ENCODE results near the gene MYO1D. TPM values are rescaled to one million over a fixed set of nuclear protein-coding genes. Genes with fewer than 3 reads are reported as not detected.

Gene MYO1D
- total and polyA plus RNA-seq, 2 of the 13 experiments (the other 11 are each of a cell fraction or from before 2014, with no cell fraction given), result 13.2 to 17.3 TPM

DNA sequence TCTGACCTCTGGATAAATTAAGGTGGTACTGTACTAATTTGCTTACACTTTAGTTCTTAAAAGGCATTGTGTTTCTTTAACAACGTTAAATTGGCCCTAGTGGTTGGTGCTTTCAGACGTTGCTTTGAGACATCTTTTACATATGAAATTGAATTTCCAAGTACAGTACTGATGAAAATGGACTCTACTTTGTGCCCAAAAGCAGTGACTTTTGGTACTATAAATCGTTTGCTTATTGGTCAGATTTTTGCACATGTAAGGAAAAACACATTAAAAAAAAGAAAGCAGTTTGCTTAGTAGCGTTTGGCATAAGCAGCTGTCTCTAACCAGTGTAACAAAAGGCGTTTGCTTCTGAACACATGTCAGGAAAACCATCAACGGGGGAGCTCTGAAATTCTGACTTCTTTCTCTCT is 250.5 kb downstream of the MYO1D start:
- no peak for ATAC-seq
- no peak for DNase-seq (ENCODE audit: low spot score)
- no peak for FAIRE-seq
- Histone ChIP-seq H3K9ac (ENCODE audit: insufficient read depth, low read depth, low read length) (no peak overlapping the region), H3K36me3 (replicated peaks in 1 of 2; ENCODE audit: control insufficient read depth in 1 of 2, insufficient read depth in 2 of 2, low read length in 2 of 2) (no peaks in the 10 kb centered on the region), H3K4me3 (replicated peaks in 1 of 3; ENCODE audit: insufficient read depth in 1 of 3, low read depth in 2 of 3, low read length in 3 of 3) (no peak overlapping the region), H4K20me1 (ENCODE audit: insufficient read depth, low read length) (no peaks in the 10 kb centered on the region), H3K9me3 (ENCODE audit: low read length) (no peaks in the 10 kb centered on the region), H3K79me2 (ENCODE audit: insufficient read depth, low read length) (no peaks in the 10 kb centered on the region), H3K27me3 (ENCODE audit: control insufficient read depth in 1 of 2, insufficient read depth in 2 of 2, low read length in 2 of 2) (no peaks in the 10 kb centered on the region), H3K27ac (ENCODE audit: extremely low read length, insufficient read depth, low read length) (no peak overlapping the region), H3K4me1 (ENCODE audit: insufficient read depth, low read length) (no peaks in the 10 kb centered on the region), H2AFZ (ENCODE audit: low read length) (no peak overlapping the region), H3K4me2 (ENCODE audit: low read depth, low read length) (no peak overlapping the region)
- intact Hi-C loops (cut with micrococcal nuclease; ENCODE audit: unreplicated experiment) (no loop called here), in situ Hi-C loops (cut with HindIII; ENCODE audit: extremely low pct_ligation_motif_present, low pct_unique_long_range_greater_than_20kb) (no loop called here)
- WGBS (ENCODE audit: low lambda C conversion rate), result 62% methylated on average over 6 of the region's 6 CpGs
- TF ChIP-seq ZNF484 (CRISPR knock-in tag; IDR thresholded peaks at IDR 0.05; ENCODE audit: borderline replicate concordance, low read depth) (no peak), THAP11 (CRISPR knock-in tag; IDR thresholded peaks at IDR 0.05) (no peak), HNRNPL (IDR thresholded peaks at IDR 0.05; ENCODE audit: low read depth, low read length) (no peak), ZNF567 (CRISPR knock-in tag; IDR thresholded peaks at IDR 0.05; ENCODE audit: borderline replicate concordance) (no peak), ZIK1 (CRISPR knock-in tag; IDR thresholded peaks at IDR 0.05; ENCODE audit: borderline replicate concordance, low read depth) (no peak), ZNF878 (CRISPR knock-in tag; IDR thresholded peaks at IDR 0.05) (no peak)
- ChIA-PET CTCF (ENCODE audit: low intra/inter-chr PET ratio, low total read pairs) (no interaction called here), POLR2A (no interaction called here)
- no TSS peak for BruUV-seq (replicated peaks)

DNA sequence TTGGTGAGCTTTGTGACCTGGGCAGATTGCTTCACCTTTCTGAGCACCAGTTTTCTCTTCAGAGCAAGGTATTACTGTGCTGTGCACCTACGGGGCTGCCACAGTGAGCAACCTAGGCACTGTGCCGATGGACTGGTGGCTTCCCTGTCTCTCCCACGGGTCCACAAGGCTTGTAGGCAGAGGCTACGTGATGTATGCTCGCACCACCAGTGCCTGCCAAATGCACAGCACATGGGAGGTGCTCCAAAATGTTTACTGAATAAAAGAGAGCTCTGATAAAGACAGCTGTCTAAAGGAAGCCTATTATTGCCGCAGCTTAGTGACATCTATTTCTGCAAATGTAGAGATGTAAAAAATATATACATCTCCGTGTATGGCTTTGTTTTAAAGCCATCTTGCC is 251.0 kb downstream of the MYO1D start:
- no peaks in the 10 kb centered on the region for H3K9me3 ChIP-seq (ENCODE audit: low read length)
- no TSS peak for BruUV-seq (replicated peaks)
- H3K79me2 ChIP-seq (ENCODE audit: insufficient read depth, low read length), result no peaks in the 10 kb centered on the region
- FAIRE-seq (no peak), DNase-seq (ENCODE audit: low spot score) (no peak), ATAC-seq (no peak)
- WGBS (ENCODE audit: low lambda C conversion rate), result 83% methylated on average over 5 of the region's 7 CpGs
- no peaks in the 10 kb centered on the region for H3K36me3 ChIP-seq (replicated peaks in 1 of 2; ENCODE audit: control insufficient read depth in 1 of 2, insufficient read depth in 2 of 2, low read length in 2 of 2)
- in situ Hi-C loops (cut with HindIII; ENCODE audit: extremely low pct_ligation_motif_present, low pct_unique_long_range_greater_than_20kb), result no loop called here
- no peak overlapping the region for H2AFZ ChIP-seq (ENCODE audit: low read length)
- no peaks in the 10 kb centered on the region for H4K20me1 ChIP-seq (ENCODE audit: insufficient read depth, low read length)
- H3K4me2 ChIP-seq (ENCODE audit: low read depth, low read length), result no peak overlapping the region
- H3K27me3 ChIP-seq (ENCODE audit: control insufficient read depth in 1 of 2, insufficient read depth in 2 of 2, low read length in 2 of 2), result no peaks in the 10 kb centered on the region
- no peaks in the 10 kb centered on the region for H3K4me1 ChIP-seq (ENCODE audit: insufficient read depth, low read length)
- H3K9ac ChIP-seq (ENCODE audit: insufficient read depth, low read depth, low read length), result no peak overlapping the region
- ChIA-PET POLR2A (no interaction called here), CTCF (ENCODE audit: low intra/inter-chr PET ratio, low total read pairs) (no interaction called here)
- H3K4me3 ChIP-seq (replicated peaks in 1 of 3; ENCODE audit: insufficient read depth in 1 of 3, low read depth in 2 of 3, low read length in 3 of 3), result no peak overlapping the region
- no peak overlapping the region for H3K27ac ChIP-seq (ENCODE audit: extremely low read length, insufficient read depth, low read length)
- intact Hi-C loops (cut with micrococcal nuclease; ENCODE audit: unreplicated experiment), result no loop called here
- TF ChIP-seq, protein P1, sequence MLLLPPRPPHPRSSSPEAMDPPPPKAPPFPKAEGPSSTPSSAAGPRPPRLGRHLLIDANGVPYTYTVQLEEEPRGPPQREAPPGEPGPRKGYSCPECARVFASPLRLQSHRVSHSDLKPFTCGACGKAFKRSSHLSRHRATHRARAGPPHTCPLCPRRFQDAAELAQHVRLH (CRISPR knock-in tag; IDR thresholded peaks at IDR 0.05; ENCODE audit: borderline replicate concordance, low read depth), result no peak
- TF ChIP-seq, protein P2, sequence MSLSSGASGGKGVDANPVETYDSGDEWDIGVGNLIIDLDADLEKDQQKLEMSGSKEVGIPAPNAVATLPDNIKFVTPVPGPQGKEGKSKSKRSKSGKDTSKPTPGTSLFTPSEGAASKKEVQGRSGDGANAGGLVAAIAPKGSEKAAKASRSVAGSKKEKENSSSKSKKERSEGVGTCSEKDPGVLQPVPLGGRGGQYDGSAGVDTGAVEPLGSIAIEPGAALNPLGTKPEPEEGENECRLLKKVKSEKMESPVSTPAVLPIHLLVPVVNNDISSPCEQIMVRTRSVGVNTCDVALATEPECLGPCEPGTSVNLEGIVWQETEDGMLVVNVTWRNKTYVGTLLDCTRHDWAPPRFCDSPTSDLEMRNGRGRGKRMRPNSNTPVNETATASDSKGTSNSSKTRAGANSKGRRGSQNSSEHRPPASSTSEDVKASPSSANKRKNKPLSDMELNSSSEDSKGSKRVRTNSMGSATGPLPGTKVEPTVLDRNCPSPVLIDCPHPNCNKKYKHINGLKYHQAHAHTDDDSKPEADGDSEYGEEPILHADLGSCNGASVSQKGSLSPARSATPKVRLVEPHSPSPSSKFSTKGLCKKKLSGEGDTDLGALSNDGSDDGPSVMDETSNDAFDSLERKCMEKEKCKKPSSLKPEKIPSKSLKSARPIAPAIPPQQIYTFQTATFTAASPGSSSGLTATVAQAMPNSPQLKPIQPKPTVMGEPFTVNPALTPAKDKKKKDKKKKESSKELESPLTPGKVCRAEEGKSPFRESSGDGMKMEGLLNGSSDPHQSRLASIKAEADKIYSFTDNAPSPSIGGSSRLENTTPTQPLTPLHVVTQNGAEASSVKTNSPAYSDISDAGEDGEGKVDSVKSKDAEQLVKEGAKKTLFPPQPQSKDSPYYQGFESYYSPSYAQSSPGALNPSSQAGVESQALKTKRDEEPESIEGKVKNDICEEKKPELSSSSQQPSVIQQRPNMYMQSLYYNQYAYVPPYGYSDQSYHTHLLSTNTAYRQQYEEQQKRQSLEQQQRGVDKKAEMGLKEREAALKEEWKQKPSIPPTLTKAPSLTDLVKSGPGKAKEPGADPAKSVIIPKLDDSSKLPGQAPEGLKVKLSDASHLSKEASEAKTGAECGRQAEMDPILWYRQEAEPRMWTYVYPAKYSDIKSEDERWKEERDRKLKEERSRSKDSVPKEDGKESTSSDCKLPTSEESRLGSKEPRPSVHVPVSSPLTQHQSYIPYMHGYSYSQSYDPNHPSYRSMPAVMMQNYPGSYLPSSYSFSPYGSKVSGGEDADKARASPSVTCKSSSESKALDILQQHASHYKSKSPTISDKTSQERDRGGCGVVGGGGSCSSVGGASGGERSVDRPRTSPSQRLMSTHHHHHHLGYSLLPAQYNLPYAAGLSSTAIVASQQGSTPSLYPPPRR (CRISPR knock-in tag; IDR thresholded peaks at IDR 0.05; ENCODE audit: borderline replicate concordance), result no peak
- TF ChIP-seq ERF (CRISPR knock-in tag; IDR thresholded peaks at IDR 0.05) (no peak), RARG (CRISPR knock-in tag; IDR thresholded peaks at IDR 0.05; ENCODE audit: low read depth) (no peak), HDAC6 (IDR thresholded peaks at IDR 0.05; ENCODE audit: low read depth, low read length) (no peak)
- TF ChIP-seq, protein P3, sequence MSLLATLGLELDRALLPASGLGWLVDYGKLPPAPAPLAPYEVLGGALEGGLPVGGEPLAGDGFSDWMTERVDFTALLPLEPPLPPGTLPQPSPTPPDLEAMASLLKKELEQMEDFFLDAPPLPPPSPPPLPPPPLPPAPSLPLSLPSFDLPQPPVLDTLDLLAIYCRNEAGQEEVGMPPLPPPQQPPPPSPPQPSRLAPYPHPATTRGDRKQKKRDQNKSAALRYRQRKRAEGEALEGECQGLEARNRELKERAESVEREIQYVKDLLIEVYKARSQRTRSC (CRISPR knock-in tag; IDR thresholded peaks at IDR 0.05; ENCODE audit: low read depth), result no peak
- TF ChIP-seq, protein P4, sequence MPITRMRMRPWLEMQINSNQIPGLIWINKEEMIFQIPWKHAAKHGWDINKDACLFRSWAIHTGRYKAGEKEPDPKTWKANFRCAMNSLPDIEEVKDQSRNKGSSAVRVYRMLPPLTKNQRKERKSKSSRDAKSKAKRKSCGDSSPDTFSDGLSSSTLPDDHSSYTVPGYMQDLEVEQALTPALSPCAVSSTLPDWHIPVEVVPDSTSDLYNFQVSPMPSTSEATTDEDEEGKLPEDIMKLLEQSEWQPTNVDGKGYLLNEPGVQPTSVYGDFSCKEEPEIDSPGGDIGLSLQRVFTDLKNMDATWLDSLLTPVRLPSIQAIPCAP (CRISPR knock-in tag; IDR thresholded peaks at IDR 0.05; ENCODE audit: low read depth), result no peak

Data from HepG2 (cell line).